Duodenal mucosa (tissue), 2 donors: ENCODE measurements around the gene FUOM.
"Not testable (repeated sequence)": the region's sequence is repeated elsewhere in the genome, so short reads cannot be mapped to it uniquely, and the experiment has no call there.

Experiments used
- H3K27ac ChIP-seq: one replicate; pipeline ENCODE4 v1.7.0; 2013; ENCODE audit warnings: low read depth, low read length
- H3K27me3 ChIP-seq, 2 donors: one replicate each; pipeline ENCODE4 v1.7.0; 2013; ENCODE audit warnings: low read length in 2 of 2, control low read depth in 1 of 2; ENCODE audit not compliant: insufficient read depth in 2 of 2, control insufficient read depth in 1 of 2
- H3K36me3 ChIP-seq, 2 donors: one replicate each; pipeline ENCODE4 v1.7.0; 2013; ENCODE audit warnings: low read length in 2 of 2, control low read depth in 1 of 2; ENCODE audit not compliant: insufficient read depth in 2 of 2, control insufficient read depth in 1 of 2
- H3K4me1 ChIP-seq, 2 donors: one replicate each; pipeline ENCODE4 v1.7.0; 2013; ENCODE audit warnings: low read length in 2 of 2, control low read depth in 1 of 2; ENCODE audit not compliant: insufficient read depth in 2 of 2, control insufficient read depth in 1 of 2
- H3K4me3 ChIP-seq, 2 donors: one replicate each; pipeline ENCODE4 v1.7.0; 2013; ENCODE audit warnings: low read length in 2 of 2, low read depth in 1 of 2
- H3K9ac ChIP-seq, 2 donors: one replicate each; pipeline ENCODE4 v1.7.0; 2013; ENCODE audit warnings: low read length in 2 of 2, low read depth in 1 of 2
- H3K9me3 ChIP-seq, 2 donors: one replicate each; pipeline ENCODE4 v1.7.0; 2013; ENCODE audit warnings: low read length in 2 of 2, control low read depth in 1 of 2; ENCODE audit not compliant: control insufficient read depth in 1 of 2

The FUOM gene

GRCh38 chr10:133377818-133378250, 20.0 kb upstream of the FUOM start:
- H3K9ac ChIP-seq, result peak overlapping the region in 1 of 2 donors; percentile 77

DNA sequence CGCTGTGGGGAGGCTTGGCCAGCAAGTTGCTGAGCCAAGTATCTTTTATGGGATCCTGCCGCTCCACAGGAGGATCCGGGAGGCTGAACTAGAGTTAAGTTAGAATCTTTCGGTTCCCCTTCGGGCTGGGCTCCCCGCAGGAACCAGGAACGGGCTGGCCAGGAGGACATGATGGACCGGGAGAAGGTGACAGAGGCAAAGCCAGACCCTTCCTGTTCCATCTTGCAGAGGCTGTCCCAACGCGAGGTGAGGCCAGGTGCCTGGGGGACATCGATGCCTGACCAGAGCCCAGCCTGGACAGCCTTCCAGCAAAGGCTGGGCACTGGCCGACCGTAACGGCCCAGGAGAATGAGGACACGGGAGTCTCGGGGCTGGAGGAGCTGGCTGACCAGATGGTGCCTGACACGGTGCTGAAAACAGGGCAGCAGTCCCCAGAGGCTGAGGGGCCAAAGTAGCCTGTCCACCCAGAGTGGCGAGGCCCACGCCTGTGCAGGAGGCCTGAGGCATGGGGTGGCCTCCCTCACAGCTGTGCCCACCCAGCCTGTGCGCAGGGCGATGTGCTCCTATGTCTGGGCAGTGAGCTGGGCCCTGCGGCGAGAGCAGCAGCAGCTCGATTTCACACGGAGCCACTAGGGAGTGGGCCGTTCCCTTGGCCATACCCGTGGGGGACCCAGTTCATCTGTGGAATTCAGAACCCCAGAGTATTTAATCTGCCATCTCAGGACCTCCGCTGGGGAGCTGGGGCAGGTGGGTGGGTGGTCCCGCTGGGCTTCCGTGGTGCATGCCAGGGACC, 19.4 kb upstream of the FUOM start:
- H3K4me1 ChIP-seq, result peaks cover 14 to 20% of the 10 kb centered on the region in 2 donors
- no peak overlapping the region for H3K4me3 ChIP-seq
- H3K27ac ChIP-seq, result no peak overlapping the region
- no peaks in the 10 kb centered on the region for H3K27me3 ChIP-seq
- peak overlapping the region in 1 of 2 donors; percentile 77 for H3K9ac ChIP-seq
- H3K9me3 ChIP-seq, result no peaks in the 10 kb centered on the region
- no peaks in the 10 kb centered on the region for H3K36me3 ChIP-seq

More at GRCh38 chr10:133377818-133378250, 20.0 kb upstream of the FUOM start:
- peak overlapping the region; percentile 71 to 81 for H3K4me3 ChIP-seq
- H3K27me3 ChIP-seq, result no peaks in the 10 kb centered on the region
- no peaks in the 10 kb centered on the region for H3K36me3 ChIP-seq
- peaks cover 14 to 18% of the 10 kb centered on the region in 2 donors for H3K4me1 ChIP-seq
- no peaks in the 10 kb centered on the region for H3K9me3 ChIP-seq
- peak overlapping the region; percentile 73 for H3K27ac ChIP-seq

GRCh38 chr10:133376183-133376582, 18.4 kb upstream of the FUOM start:
- not testable (repeated sequence) for H3K9me3 ChIP-seq, H3K4me3 ChIP-seq, H3K27ac ChIP-seq, H3K9ac ChIP-seq, H3K36me3 ChIP-seq, H3K27me3 ChIP-seq
- H3K4me1 ChIP-seq, result peaks cover 14 to 24% of the 10 kb centered on the region in 2 donors

DNA sequence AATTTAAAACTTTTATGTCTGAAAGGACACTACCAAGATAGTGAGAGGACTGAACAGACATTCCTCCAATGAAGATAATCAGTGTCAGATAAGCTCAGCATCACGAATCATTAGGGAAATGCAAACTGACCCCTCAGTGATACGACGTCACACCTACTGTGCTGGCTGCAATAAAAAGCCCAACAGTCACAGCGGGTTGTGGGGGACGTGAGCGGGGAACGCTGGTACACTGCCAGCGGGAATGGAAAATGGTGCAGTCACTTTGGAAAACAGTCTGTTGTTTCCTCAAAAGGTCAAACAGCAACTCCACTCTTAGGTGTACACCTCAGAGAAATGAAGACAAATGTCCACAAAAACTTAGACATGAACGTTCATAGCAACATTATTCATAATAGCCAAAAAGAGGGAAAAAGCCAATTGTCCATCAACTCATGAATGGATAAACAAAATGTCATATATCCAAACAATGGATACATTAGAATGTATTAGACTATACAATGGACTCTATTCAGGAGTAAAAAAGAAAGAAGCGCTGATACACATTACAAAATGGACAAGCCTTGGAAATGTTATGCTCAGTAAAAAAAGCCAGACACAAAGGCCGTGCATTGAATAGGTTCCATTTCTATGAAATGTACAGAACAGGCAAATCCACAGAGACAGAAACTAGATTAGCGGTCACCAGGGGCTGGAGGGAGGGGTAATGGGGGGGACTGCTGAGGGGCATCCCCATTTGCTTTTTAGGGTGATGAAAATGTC, 17.7 kb upstream of the FUOM start:
- Histone ChIP-seq H3K9me3 (no peaks in the 10 kb centered on the region), H3K27ac (no peak overlapping the region), H3K27me3 (no peaks in the 10 kb centered on the region), H3K4me3 (no peak overlapping the region), H3K4me1 (peaks cover 14 to 24% of the 10 kb centered on the region in 2 donors), H3K9ac (no peak overlapping the region), H3K36me3 (peaks cover 3% of the 10 kb centered on the region in 2 donors)

- no peaks in the 10 kb centered on the region for H3K27me3 ChIP-seq
- peak within 1 kb of the TSS; percentile 62 for H3K27ac ChIP-seq
- H3K4me1 ChIP-seq, result peaks cover 8 to 16% of the 10 kb centered on the region in 2 donors
- H3K9me3 ChIP-seq, result no peaks in the 10 kb centered on the region
- H3K9ac ChIP-seq, result peak within 1 kb of the TSS; percentile 43 to 64
- peak within 1 kb of the TSS; percentile 63 to 87 for H3K4me3 ChIP-seq
- peaks cover 23 to 24% of the 10 kb centered on the region in 2 donors for H3K36me3 ChIP-seq
These were observed 15.6 kb upstream of the FUOM start, which contains the start of gene ECHS1 for GRCh38 chr10:133373174-133374090. Gene ECHS1 (minus strand): TSS chr10:133373354. CDS start chr10:133373333, 21 bp downstream.

DNA sequence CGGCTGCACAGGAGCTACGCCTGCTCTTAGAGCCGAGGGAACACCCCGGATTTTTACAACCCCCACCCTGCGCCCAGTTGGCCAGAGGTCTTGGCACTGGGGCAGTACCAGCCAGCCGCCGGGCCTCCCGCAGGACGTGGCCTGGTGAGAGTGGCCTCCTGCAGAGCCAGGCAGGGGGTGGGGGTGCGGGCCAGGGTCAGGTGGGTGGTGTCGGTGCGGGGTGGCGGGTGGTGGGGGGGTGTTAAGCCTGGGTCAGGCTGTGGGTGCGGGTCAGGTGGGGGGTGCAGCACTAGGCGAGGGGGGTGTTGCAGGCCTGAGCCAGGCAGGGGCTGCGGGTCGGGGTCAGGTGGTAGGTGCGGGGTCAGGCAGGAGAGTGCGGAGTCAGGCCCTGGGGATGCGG, 14.7 kb upstream of the FUOM start:
- H3K4me3 ChIP-seq, result peak overlapping the region in 1 of 2 donors; percentile 55
- H3K27ac ChIP-seq, result no peak overlapping the region
- H3K4me1 ChIP-seq, result peaks cover 2 to 9% of the 10 kb centered on the region in 2 donors

GRCh38 chr10:133370030-133370786, 12.4 kb upstream of the FUOM start:
- H3K4me1 ChIP-seq, result peaks cover 10 to 19% of the 10 kb centered on the region in 2 donors
- H3K9ac ChIP-seq, result no peak overlapping the region
- H3K27me3 ChIP-seq, result no peaks in the 10 kb centered on the region
- no peak overlapping the region for H3K4me3 ChIP-seq
- H3K36me3 ChIP-seq, result peaks cover 42 to 49% of the 10 kb centered on the region in 2 donors
- H3K27ac ChIP-seq, result no peak overlapping the region
- no peaks in the 10 kb centered on the region for H3K9me3 ChIP-seq

More for the DNA sequence above, 14.7 kb upstream of the FUOM start:
- H3K36me3 ChIP-seq, result peaks cover 27 to 30% of the 10 kb centered on the region in 2 donors
- H3K27me3 ChIP-seq, result no peaks in the 10 kb centered on the region
- no peaks in the 10 kb centered on the region for H3K9me3 ChIP-seq
- H3K9ac ChIP-seq, result peak overlapping the region; percentile 12 to 43

DNA sequence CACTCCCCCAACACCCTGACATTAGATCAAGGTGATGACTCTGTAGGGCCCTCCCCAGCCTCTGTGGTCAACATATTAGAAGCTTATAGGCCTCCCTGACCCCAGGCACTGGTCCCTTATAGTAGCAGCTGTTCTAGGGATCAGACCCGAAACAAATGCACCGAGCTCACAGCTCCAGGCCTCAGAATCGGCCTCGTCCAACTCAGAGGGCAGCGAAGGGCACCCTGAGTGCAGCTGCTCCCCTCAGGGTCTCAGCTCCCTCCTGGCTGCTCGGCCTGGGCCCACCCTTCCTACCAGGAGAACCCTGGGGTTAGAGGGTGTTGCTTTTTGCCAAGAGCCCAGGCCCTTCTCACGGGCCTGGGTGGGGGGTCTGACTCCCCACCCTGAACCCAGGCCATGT, 10.3 kb upstream of the FUOM start:
- H3K36me3 ChIP-seq, result peaks cover 43 to 64% of the 10 kb centered on the region in 2 donors
- H3K9me3 ChIP-seq, result no peaks in the 10 kb centered on the region
- no peaks in the 10 kb centered on the region for H3K27me3 ChIP-seq
- H3K4me3 ChIP-seq, result no peak overlapping the region
- H3K4me1 ChIP-seq, result peaks cover 15 to 29% of the 10 kb centered on the region in 2 donors
- H3K9ac ChIP-seq, result no peak overlapping the region
- no peak overlapping the region for H3K27ac ChIP-seq

- not testable (repeated sequence) for H3K9me3 ChIP-seq, H3K9ac ChIP-seq, H3K4me3 ChIP-seq, H3K27ac ChIP-seq, H3K27me3 ChIP-seq
- H3K4me1 ChIP-seq, result peaks cover 15 to 29% of the 10 kb centered on the region in 2 donors
- H3K36me3 ChIP-seq, result peaks cover 50 to 71% of the 10 kb centered on the region in 2 donors
These were observed 9.6 kb upstream of the FUOM start for GRCh38 chr10:133367461-133367860.
